GM10266 (cell line): ENCODE data around the gene SLC66A3.

Experiments used
- DNase-seq: peaks from one replicate; pipeline ENCODE4 v3.0.0; 2012; ENCODE audit errors: extremely low spot score
- TF ChIP-seq, protein P1 (sequence below): IDR thresholded peaks from 2 replicates; pipeline ENCODE4 v1.5.1; 2012; ENCODE audit warnings: mild to moderate bottlenecking, low read depth; ENCODE audit not compliant: control insufficient read depth, insufficient read depth; ENCODE audit errors: missing control alignments

Gene SLC66A3

DNA sequence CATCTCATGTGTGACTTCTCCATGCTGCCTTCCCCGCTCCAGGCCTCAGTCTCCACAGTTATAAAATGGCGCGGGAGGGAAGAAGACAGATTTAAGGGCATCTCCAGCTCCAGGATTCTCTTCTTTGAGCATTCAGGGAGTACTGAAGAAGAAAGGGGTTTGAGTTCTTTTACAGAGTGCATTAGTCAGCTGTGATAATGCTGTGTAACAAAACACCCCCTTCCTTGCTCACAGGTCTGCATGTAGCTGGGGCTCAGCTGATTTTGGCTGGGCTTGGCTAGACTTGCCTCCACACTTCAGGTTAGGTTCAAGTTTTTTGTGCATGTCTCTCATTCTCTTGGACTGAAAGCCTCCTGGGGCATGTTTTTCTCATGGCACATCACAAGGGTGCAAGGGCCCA, 8.0 kb upstream of the SLC66A3 start:
- TF ChIP-seq, protein P1, sequence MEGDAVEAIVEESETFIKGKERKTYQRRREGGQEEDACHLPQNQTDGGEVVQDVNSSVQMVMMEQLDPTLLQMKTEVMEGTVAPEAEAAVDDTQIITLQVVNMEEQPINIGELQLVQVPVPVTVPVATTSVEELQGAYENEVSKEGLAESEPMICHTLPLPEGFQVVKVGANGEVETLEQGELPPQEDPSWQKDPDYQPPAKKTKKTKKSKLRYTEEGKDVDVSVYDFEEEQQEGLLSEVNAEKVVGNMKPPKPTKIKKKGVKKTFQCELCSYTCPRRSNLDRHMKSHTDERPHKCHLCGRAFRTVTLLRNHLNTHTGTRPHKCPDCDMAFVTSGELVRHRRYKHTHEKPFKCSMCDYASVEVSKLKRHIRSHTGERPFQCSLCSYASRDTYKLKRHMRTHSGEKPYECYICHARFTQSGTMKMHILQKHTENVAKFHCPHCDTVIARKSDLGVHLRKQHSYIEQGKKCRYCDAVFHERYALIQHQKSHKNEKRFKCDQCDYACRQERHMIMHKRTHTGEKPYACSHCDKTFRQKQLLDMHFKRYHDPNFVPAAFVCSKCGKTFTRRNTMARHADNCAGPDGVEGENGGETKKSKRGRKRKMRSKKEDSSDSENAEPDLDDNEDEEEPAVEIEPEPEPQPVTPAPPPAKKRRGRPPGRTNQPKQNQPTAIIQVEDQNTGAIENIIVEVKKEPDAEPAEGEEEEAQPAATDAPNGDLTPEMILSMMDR: no peak
- no peak for DNase-seq

DNA sequence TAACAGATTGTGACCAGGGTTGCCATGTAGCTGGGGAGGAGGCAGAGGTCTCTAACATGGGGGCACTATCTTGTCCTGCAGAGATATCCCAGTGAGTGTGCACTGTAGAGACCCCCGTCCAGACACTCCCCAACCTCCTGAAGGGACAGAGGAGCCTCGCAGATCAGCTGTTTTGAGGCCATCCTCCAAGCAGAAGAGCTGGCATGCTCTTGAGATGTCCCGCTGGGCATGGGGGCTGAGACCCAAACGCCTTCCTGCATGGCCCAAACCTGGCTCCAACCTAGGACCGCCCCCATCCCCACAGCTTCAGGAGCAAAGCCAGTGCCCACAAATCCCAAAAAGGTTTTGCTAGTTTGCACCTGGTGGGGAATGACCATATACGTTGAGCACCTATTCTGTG, 2.7 kb upstream of the SLC66A3 start:
- no peak for DNase-seq
- TF ChIP-seq, protein P1: no peak

DNA sequence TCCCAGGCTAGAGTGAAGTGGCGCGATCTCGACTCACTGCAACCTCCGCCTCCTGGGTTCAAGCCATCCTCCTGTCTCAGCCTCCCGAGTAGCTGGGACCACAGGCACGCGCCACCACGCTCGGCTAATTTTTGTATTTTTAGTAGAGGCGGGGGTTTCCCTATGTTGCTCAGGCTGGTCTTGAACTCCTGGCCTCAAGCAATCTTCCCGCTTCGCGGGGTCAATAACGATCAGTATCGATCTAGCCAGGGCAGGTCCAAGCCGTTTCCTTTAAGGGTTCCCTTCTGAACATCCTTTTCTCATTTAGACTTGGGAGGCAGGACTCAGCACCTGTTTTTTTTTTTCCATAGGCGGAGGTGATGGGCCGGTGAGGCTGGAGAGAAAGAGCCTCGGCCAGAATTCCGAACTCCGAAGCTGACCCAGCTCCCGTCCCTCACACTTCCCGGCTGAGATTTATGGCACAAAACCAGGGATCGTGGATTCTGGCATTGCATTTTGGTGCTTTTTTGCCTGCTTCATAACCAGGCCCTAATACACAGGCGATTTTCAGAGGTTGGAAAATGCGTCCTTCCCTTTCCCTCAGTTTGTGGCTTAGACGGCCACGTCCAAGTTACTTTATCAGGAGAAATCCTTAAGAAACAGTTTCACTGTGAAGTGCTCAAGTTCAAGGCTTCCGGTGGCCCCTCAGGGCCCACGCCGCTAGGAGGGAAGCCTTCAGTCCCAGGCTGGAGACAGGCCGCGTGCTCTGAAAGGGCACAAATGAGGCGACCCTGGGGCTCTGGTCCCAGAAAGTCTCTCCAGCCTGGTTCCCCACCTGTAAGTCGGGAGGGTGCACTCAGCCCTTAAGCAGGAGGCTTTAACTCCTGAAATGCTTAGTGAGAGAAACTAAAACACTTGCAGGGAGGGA, 998 bp upstream of the SLC66A3 start:
- no peak for DNase-seq
- TF ChIP-seq, protein P1: no peak

DNA sequence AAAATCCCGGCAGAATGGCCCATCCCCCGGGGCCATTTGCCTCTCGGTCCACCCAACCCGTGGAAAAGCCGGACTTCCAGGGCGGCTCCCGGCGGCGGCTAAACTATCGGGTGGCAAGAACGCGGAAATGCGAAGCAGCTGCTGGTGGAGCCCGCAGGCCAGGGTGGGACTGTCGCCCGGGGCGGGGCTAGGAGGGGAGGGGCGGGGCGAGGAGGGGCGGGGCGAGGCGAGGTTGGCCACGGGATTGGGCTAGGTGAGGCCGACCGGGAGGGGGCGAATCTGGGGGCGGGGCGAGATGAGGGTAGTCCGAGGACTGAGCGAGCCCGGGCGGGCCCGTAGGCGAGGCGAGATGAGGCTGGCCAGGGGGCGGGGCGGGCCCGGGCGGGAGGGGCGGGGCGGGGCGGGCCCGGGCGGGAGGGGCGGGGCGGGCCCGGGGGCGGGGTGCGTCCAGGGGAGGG, 315 bp upstream of the SLC66A3 start:
- TF ChIP-seq, protein P1: no peak
- DNase-seq: peak; percentile 100

DNA sequence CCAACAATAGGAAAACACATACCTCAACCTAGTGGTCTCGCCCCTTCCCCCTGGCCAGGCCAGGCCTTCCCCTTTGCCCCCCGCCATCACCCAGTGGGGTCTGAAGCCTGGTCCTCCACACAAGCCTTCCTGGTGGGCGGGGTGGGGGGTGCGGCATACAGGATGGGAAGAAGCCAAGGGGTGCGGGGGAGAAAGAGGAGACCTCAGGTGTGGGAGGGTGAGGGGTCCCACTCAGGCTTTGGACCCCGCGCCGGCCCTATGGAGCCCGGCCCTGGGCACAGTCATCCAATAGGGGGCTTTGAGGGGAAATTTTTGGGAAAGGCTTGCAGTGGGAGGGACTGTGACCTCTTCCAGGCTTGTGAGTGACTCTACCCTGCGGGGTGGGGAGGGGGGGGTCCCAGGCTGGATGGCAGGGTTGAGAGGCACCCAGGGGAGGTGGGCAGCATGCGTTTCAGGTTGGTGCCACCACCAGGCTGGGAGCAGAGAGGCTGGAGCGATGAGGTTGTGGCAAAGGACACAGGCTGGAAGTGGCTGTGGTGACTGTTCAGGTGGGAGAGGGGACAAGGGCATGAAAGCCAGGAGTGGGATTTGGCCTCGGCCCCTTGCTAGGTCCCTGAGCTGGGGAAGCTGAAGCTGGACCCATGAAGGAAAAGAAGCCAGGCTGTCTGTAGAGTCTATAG, 1.3 kb downstream of the SLC66A3 start:
- no peak for DNase-seq
- TF ChIP-seq, protein P1: no peak

DNA sequence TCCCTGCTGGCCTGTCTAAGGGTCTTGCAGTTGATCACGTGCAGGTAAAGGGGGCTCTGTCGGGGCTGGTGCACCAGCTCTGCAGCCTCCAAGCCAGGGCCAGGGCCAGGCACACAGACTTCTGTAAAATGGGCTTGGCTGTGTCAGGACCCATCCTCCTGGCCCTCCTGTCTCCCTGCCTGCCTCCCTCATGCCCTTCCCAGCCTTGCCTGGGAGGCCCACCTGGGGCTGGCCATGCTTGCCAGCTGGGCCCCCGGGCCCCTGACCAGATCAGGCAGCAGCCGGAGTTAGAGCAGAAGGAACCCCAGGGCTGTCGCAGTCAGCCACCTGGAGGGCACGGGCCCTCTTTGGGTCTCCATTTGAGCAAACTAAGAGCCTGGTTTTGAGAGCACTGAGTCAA, 2.0 kb downstream of the SLC66A3 start:
- DNase-seq: no peak
- TF ChIP-seq, protein P1: no peak

DNA sequence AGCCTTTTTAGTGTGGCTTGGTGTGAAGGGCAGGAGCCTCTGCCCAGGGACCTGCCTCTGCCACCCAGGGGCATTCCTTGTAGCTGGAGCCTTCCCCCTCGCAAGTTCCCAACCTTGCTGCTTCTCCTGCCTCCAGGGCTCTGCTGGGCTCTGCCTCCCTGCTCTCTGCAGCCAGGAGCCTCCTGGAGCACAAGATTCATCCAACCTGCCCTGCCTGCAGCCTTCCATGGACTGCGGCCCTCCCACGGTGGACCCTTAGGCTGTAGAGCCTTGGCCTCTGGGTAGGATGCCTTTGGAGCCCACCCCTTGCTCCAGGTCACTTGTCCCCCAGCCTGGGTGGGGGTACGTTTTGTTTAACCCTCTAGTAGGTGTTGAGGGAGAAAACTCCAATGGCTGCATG, 2.5 kb downstream of the SLC66A3 start:
- DNase-seq: no peak
- TF ChIP-seq, protein P1: no peak
